ENCODE results near the gene CEL.

DNA sequence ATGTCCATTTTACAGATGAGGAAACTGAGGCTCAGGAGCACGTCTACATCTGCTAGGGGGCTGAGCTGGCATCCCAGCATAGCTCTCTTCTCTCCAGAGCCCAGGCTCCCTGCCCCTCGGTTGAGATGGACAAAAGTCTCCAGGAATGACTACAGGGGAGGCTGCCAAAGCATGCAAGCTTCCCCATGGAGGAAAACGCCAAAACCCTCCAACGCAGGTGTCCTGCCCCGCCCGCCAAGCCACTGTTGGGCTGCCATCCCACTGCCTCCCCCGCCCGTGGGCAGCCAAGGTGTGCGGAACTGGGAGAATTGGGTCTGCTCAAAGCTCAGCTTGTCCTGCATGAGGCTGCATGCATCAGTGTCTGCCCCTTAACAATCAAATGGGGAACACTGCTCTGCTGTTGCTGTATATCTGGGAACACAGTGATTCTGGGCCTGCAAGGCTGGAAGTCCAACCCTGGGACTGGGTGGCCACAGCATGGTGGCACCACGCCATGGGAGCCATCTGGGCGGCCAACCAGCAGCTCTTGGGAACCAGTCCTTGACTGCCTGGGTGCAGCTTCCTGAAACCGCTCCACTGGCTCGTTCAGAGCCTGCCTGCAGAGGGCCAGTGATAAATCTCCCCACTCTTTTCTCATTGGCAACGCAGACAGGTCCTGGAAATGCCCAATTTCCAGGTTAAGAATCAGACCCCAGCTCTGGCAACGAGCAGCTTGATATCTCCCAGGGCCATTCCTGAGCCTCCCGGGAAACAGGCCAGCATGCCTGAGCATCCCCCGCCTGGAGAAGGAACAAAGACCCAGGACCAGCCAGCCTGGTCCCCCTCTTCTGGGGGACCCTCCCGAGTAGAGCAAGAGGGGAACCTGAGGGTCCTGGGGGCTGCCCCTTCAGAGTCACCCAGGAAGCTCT, 55.7 kb downstream of the CEL start:
- TF ChIP-seq, protein P1, sequence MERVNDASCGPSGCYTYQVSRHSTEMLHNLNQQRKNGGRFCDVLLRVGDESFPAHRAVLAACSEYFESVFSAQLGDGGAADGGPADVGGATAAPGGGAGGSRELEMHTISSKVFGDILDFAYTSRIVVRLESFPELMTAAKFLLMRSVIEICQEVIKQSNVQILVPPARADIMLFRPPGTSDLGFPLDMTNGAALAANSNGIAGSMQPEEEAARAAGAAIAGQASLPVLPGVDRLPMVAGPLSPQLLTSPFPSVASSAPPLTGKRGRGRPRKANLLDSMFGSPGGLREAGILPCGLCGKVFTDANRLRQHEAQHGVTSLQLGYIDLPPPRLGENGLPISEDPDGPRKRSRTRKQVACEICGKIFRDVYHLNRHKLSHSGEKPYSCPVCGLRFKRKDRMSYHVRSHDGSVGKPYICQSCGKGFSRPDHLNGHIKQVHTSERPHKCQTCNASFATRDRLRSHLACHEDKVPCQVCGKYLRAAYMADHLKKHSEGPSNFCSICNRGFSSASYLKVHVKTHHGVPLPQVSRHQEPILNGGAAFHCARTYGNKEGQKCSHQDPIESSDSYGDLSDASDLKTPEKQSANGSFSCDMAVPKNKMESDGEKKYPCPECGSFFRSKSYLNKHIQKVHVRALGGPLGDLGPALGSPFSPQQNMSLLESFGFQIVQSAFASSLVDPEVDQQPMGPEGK (CRISPR knock-in tag; IDR thresholded peaks at IDR 0.05; ENCODE audit: borderline replicate concordance) = no peak
- TF ChIP-seq, protein P2, sequence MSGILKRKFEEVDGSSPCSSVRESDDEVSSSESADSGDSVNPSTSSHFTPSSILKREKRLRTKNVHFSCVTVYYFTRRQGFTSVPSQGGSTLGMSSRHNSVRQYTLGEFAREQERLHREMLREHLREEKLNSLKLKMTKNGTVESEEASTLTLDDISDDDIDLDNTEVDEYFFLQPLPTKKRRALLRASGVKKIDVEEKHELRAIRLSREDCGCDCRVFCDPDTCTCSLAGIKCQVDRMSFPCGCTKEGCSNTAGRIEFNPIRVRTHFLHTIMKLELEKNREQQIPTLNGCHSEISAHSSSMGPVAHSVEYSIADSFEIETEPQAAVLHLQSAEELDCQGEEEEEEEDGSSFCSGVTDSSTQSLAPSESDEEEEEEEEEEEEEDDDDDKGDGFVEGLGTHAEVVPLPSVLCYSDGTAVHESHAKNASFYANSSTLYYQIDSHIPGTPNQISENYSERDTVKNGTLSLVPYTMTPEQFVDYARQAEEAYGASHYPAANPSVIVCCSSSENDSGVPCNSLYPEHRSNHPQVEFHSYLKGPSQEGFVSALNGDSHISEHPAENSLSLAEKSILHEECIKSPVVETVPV (CRISPR knock-in tag; IDR thresholded peaks at IDR 0.05) = no peak
- TF ChIP-seq ZFP3 (CRISPR knock-in tag; IDR thresholded peaks at IDR 0.05) (no peak), CSDC2 (CRISPR knock-in tag; IDR thresholded peaks at IDR 0.05) (no peak), ZNF565 (CRISPR knock-in tag; conservative IDR thresholded peaks at IDR 0.05; ENCODE audit: low read depth) (no peak), TOX (CRISPR knock-in tag; IDR thresholded peaks at IDR 0.05; ENCODE audit: borderline replicate concordance) (no peak), ESRRG (CRISPR knock-in tag; IDR thresholded peaks at IDR 0.05) (no peak)
- TF ChIP-seq, protein P3, sequence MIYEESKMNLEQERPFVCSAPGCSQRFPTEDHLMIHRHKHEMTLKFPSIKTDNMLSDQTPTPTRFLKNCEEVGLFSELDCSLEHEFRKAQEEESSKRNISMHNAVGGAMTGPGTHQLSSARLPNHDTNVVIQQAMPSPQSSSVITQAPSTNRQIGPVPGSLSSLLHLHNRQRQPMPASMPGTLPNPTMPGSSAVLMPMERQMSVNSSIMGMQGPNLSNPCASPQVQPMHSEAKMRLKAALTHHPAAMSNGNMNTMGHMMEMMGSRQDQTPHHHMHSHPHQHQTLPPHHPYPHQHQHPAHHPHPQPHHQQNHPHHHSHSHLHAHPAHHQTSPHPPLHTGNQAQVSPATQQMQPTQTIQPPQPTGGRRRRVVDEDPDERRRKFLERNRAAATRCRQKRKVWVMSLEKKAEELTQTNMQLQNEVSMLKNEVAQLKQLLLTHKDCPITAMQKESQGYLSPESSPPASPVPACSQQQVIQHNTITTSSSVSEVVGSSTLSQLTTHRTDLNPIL (CRISPR knock-in tag; IDR thresholded peaks at IDR 0.05; ENCODE audit: low read depth) = no peak

Measured in SK-N-SH treated with all-trans-retinoic acid at 6 μM for 48 hours (cell line).